Activated gamma-delta T cell treated with anti-CD3 and anti-CD28 coated beads, Interleukin-2, amount 50 U/mL, for 16 hours (primary cell): ENCODE data around the gene PNPLA7.
"Not testable (repeated sequence)": the region's sequence is repeated elsewhere in the genome, so short reads cannot be mapped to it uniquely, and the experiment has no call there.

ENCODE experiments used
- DNase-seq: peaks from one replicate; pipeline ENCODE4 v3.0.0-alpha.2; 2020; ENCODE audit warnings: low read depth

The PNPLA7 gene

DNA sequence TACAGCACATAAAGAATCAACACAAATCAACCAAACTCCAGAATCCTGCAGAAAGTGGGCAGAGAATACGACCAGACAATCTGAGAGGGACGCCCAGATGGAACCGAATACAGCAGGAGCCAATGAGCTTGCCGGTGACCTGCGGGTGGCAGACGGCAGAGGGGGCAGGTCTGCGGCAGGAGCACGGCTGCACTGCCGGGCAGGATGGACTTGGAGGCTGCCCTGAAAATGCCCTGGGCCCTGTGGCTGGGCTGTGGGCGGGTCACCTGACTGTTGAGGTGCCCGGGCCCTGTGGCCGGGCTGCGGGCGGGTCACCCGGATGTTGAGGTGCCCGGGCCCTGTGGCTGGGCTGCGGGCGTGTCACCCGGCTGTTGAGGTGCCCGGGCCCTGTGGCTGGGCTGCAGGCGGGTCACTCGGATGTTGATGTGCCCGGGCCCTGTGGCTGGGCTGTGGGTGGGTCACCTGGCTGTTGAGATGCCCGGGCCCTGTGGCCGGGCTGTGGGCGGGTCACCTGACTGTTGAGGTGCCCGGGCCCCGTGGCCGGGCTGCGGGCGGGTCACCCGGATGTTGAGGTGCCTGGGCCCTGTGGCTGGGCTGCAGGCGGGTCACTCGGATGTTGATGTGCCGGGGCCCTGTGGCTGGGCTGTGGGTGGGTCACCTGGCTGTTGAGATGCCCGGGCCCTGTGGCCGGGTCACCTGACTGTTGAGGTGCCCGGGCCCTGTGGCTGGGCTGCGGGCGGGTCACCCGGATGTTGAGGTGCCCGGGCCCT is 36.2 kb downstream of the PNPLA7 start:
- not testable (repeated sequence) for DNase-seq

DNA sequence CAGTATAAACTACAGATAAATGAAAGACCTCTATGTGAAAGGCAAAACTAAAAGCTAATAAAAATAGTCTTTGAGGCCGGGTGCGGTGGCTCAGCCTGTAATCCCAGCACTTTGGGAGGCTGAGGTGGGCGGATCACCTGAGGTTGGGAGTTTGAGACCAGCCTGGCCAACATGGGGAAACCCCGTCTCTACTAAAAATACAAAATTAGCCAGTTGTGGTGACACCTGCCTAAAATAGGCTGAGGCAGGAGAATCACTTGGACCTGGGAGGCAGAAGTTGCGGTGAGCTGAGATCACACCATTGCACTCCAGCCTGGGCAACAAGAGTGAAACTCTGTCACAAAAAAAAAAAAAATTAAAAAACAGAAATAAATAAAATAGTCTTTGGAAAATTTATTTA is 37.1 kb downstream of the PNPLA7 start:
- DNase-seq, result not testable (repeated sequence)

DNA sequence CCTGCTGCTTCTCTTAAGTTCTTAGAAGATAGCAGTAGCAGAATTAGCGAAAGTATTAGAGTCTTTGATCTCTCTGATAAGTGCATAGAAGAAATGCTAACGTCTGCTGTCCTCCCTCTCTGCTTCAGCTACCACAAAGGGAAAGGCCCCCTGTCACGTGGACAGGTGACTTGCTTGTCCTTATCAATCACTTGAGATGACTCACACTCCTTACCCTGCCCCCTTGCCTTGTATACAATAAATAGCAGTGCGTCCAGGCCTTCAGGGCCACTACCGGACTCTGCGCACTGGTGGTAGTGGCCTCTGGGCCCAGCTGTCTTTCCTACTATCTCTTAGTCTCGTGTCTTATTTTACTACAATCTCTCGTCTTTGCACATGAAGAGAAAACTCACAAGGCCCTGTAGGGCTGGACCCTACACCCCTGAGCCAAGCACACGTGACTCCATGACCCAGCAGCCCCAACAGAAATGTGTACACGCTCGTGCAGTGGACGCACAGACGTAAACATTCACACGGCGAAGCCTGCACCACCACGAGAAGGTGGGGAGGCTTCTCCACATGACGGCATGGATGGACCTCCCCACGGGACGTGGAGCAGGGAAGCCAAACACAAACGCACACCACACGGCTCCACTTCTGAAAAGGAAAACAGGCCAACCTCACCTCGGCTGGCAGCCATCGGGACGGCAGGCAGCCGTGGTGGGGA is 38.3 kb downstream of the PNPLA7 start:
- no peak for DNase-seq

DNA sequence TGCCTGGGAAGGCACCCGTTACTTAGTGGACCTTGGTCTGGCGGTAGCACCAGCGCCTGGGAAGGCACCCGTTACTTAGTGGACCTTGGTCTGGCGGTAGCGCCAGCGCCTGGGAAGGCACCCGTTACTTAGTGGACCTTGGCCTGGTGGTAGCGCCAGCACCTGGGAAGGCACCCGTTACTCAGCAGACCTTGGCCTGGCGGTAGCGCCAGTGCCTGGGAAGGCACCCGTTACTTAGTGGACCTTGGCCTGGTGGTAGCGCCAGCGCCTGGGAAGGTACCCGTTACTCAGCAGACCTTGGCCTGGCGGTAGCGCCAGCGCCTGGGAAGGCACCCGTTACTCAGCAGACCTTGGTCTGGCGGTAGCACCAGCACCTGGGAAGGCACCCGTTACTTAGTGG is 39.1 kb downstream of the PNPLA7 start:
- not testable (repeated sequence) for DNase-seq

DNA sequence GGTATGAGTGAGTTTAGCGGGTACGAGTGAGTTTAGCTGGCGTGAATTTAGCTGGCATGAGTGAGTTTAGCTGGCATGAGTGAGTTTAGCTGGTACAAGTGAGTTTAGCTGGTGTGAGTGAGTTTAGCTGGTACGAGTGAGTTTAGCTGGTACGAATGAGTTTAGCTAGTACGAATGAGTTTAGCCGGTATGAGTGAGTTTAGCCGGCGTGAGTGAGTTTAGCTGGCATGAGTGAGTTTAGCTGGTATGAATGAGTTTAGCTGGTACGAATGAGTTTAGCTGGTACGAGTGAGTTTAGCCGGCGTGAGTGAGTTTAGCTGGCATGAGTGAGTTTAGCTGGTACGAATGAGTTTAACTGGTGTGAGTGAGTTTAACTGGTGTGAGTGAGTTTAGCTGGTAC is 41.0 kb downstream of the PNPLA7 start:
- no peak for DNase-seq

DNA sequence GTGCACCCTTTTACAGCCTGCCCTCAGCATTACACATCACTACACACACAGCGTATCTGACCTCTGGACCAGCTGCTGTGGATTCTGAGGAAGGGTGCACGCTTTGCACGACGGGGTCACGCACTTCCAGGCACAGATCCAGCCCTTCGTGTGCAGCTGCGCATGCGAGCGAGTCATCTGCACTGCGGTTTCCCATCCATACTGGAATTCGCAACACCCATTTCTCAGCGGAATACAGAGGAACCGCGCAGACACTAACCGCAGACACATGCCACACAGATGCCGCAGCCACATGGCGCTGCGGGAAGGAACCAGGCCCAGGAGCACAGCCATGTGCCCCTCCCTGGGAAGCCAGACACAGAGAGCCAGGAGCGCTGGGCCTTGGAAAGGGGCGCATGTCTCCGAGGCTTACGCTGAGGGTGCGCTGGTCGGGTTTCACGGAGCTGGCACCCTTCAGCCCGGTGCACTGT is 43.5 kb downstream of the PNPLA7 start:
- DNase-seq, result no peak

DNA sequence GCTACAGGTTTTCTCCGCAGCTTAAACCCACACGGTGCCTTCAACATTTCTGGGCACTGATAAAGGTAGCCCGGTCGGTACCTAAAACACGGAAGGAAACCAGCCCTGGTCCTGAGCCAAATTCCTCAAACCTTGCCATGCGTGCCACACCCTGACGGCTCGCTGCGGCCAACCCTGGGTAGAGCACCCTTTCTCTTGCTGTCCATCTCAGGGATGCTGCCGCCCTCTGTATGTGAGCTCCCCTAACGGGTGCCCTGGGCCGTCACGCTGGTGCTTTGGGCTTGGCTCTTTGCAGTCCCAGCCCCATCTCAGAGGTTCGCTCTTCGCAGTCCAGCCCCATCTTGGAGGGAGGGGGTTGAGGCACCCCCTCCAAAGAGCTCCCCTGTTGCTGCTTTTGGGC is 43.9 kb downstream of the PNPLA7 start:
- DNase-seq, result no peak

DNA sequence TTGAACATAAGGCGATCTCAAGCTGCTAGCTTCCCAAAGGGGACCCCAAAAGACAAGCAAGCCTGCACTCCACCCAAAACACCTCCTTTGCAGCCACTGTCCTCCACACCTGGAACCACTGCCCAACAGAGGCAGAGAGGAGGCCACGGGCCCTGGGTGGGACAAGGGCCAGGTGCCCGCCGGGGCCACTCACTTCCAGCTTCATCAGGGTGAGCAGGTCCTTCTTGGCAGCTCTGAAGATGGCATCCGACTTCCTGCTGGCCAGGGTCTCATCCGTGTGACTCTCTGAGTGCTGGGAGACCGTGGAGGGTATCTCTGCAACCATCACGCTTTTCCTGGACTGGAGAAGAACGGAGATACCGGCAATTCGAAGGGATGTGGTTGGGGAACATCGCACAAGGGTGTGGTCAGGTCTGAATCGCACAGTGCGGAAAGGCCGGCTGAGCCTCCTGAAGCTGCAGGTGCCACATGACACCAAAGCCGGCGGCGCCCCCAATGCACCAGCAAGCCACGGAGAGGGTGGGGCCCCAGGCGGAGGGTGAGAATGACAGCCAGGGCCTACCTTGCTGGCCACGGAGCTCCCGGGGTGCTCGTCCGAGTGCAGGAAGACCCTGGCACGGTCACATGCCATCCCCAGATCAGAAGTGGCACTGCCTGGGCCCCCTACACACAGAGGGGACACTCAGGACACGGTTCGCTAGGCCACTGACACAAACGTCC is 44.6 kb downstream of the PNPLA7 start:
- DNase-seq, result no peak

DNA sequence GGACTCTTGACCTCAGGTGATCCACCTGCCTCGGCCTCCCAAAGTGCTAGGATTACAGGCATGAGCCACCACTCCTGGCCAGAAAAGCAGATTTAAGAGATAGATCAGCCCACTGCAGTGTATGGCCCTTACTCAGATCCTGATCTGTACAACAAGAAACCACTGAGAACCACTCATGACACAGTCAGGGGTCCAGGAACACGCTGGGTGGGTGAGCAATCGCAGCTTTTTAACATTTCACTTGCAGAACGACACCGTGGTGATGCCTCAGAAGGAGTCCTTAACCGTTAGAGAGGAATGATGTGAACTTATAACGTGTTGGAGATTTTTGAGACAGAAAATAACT is 45.8 kb downstream of the PNPLA7 start:
- DNase-seq, result no peak

DNA sequence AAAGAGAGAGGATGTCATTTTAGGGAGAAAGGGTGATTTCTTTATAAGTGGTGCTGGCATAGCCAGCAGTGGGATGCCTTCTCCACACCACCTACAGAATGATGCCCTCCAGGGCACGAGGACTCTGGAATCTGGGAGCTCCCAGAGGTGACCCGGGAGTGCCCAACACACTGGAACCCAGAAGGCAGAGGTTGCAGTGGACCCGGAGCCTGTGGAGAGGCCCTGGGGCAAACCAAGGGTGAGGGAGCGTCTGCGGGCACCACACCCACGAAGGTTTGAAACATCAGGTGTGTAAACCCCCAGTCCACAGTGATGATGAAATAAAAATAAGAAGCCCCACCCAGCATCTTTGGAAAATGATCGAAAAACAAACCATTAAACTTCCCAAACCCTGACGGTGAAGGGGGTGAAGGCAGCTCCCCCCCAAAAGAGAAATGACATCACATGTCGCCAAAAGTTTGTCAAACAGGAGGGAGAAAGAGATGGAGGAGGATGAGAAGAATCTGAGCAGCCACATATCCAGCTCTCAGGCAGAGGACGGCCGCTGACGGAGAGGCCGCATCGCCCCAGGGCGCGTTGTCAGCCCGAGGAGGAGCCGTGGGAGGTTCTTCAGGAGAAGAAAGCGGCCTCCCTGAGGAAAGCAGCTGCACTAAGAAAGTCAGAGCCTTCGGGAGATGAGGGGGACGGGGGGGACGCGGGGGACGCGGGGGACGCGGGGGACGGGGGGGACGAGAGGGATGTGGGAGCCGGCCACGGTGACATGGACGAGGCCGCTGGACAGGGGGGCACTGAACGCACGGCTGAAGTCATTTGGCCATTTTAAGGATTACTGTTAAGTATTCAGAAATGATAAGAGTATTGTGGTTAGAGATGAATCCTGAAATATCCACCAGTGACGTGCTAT is 47.9 kb downstream of the PNPLA7 start:
- no peak for DNase-seq

DNA sequence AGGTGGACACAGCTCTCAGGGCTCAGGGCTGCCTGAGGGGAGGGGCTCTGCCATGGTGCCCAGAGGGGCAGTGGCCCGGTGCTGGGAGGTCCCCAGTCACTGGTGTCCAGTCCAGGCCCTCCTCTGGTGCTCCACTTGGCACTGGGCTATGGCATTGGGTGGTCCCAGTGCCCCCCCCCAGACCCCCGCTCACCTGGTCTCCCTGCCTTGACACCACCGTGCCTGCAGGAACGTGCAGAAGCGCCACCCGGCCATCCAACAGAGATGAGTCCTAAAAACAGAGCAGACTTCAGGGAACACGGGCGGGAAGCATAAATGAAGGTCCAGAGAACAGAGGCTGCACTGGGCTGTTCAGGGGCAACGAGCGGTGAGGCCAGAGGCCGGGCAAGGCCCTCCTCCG is 48.7 kb downstream of the PNPLA7 start:
- no peak for DNase-seq

DNA sequence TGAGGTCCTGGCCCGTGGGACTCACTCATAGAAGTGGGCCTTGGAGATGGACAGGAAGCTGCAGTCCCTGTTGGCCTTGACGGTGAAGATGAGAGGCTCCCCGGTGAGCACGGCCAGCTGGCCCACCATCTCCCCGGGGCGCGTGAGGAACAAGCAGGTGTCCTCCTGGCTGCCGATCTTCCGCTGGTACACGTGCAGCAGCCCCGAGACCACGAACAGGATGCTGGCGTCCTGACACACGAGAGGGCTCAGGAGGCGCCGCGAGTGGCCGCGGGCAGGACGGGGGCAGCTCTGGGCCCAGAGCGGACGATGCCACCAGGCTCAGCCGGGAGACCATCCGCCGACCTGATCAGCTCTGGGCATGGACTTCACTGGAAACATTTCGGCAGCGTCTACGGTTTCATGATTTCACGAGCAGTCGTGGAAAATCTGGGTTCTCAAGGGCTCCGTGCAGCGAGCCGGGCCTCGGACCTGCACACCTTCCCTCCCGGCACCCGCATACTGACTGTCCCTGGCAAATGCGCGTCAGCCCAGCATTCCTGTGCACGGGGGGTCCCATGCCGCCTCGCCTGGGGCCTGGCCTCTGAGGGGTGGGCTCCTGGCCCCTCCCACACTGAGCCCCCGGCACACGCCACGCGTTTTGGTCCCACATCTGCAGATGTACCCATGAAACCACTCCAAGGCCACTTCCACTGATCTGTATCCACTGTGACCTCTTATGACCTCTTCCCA is 49.4 kb downstream of the PNPLA7 start:
- no peak for DNase-seq

DNA sequence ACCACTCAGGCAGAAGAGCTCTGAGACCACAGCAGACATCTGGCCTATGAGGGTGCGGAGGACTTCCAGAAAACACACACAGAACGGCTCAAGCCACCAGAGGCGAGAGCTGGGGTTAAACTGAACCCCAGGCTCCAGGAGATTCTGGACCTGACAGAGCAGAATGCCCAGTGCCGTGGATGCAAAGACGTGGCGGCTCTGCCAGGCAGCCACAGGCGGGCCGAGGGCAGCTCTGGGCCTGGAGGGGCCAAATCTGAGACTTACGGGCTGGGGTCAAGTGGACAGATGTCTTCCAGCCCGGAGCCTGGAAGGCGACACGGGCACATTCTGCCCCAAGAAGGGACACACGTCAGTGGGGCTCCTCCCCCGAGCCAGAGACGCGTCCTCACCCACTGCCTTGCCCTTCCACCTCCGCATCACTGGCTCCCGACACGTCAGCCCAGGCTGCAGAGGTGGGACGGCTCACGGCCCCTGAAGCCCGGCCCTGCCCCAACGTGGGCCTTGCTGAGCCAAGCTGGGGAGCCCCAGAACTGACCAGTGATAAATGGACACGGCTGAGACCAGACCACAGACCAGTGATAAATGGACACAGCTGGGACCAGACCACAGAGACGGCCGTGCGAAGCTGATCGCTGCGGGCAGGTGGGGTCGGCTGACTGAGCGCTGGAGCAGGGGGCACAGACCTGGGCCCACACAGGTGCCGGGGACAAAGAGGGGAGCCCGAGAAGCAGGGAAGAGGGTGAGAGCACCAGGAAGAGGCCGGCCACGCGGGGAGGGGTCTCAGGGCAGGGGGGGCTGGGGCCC is 50.1 kb downstream of the PNPLA7 start:
- DNase-seq, result no peak

DNA sequence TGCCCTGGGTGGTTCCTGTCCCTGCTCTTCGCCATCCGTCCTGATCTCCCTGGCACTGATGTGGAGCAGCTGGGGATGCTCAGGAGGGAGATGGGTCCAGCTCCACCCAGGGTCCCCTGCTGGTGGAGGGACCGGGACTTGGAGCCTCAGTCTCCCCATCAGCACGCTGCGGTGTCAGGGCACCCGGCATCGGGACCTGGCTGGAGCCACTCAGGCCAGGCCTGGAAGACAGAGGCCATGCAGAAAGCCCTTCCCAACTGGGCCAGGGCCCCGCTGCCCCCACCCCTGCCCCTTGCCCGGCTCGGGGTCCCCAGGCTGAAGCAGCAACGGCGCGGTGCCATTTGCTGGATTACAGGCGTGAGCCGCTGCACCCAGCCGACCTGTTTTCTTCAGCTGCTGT is 50.8 kb downstream of the PNPLA7 start:
- no peak for DNase-seq

DNA sequence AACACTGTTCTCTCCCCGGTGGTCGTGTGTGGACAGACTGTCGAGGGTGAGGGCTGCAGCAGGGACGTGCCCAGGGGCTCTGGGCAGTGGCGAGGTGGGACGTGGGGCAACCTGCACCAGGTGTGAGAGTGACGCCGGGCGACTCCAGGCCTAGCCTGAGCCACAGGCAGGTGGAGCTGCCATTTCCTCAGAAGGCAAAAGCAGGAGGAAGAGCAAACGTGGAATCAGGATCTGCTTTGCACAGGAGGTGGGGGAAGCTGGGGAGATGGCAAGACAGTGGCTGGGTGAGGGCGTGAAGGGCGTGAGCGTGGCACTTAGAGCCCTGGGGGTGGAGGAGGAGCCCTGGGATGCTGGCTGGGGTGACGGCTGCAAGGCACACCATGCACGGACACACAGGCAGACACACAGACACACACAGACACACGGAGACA is 51.5 kb downstream of the PNPLA7 start:
- DNase-seq, result no peak

DNA sequence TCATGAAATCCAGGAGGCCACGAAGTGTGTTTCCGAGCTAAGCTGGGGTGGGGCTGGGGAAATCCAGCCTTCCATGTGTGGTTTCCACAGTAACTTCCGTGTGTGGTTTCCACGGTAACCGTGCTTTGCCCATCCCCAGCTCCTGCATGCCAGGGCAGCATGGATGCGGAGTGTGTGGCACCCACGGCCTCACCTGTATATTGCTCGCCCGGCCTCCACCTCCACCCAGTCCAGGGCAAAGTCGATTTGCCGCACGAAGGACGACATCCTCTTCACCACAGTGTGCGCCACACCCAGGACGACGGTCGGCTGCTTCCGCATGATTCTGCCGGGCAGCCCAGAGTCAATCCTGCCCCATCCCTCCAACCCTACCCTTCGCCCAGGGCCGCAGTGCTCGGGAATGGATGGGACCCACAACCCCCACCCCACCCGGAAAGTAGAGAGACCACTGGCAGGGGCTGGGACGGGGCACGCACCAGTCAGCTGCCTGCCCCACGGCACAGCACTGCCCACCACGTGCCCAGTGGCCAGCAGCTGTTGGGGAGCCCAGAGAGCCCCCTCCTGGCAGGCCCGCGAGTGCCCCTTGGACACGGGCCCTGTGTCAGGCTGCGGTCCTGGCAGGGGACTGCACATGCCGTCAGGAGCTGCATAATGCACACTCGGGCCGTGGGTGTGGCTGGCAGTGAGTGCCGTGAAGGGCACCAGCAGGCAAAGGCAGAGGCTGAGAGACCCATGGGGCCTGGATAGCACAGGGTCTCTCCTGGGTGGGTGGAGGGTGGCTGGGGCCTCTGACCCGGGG is 52.1 kb downstream of the PNPLA7 start:
- no peak for DNase-seq

DNA sequence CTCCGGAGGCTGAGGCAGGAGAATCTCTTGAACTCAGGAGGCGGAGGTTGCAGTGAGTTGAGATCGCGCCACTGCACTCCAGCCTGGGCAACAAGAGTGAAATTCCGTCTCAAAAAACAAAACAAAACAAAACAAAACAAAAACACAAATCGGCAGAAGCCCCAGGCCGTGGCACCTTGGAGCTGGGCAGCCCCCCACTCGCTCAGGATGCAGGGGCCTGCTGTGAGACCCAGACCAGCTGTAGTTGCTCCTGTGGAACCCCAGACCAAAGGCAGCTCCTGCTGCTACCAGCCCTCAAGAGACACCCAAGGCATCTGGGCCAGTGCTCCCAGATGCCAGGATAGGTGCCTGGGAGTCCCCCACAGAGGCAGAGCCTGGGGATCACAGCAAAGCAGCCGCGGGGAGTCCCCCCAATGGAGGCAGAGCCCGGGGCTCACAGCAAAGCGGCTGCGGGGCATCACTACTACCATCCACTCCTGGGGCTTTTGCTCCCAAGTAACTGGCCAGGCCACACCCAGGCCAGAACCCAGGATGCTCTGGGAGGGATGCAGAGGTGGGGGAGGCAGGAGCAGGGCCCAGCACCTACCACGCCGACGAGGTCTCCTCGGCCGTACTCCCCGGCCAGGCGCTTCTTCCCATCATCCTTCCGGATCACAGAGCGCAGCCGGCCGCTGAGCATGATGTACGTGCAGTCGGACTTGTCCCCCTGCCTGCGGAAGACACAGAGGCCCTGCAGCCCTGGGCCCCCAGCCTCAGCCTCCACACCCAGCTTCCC is 53.4 kb downstream of the PNPLA7 start:
- DNase-seq, result no peak

DNA sequence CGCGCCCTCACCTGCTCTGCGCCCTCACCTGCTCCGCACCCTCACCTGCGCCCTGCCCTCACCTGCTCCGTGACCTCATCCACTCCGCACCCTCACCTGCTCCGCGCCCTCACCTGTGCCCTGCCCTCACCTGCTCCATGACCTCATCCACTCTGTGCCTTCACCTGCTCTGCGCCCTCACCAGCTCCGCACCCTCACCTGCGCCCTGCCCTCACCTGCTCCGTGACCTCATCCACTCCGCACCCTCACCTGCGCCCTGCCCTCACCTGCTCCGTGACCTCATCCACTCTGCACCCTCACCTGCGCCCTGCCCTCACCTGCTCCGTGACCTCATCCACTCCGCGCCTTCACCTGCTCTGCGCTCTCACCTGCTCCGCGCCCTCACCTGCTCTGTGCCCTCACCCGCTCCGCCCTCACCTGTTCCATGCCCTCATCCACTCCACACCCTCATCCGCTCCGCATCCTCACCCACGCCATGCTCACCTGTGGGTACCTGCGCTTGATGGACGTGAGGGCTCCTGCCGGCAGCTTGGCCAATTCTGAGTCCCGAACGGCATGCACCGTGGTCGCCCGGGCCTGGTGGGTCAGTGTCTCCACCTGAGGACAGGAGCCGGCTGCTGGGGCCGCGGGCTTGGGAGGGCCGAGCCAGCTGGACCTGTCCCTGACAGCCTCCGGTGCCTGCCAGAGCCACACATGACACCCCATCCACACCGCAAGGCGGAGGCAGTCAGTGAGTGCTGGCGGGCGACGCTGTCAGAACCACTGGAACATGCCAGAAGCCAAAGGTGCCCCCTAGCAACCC is 55.5 kb downstream of the PNPLA7 start:
- no peak for DNase-seq
